ENCODE measurements around the gene SHOC2. TPM values are rescaled to one million over a fixed set of nuclear protein-coding genes. Genes with fewer than 3 reads are reported as not detected.

SHOC2 gene
- total RNA-seq, 1 donor from 2014 or later = 106 TPM

DNA sequence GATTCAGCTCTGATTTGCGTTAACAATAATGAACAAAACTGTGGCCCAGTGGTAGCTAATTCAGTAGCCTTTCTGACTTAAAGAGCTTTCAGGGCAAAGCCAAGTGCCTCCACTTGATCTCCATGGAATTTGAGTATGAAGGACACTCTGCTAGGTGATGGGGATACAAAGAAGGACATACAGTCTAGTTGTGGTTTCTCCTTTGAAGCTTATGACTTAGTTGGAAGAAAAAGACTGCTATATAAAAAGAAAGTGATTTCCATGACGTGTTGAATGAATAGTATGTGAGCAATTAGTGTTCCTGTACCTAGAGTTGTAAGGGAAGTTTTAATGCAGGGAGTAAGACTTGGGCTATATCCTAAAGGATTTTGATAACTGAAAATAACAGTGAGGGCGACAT lies 39.4 kb upstream of the SHOC2 start:
- H3K27me3 Mint-ChIP-seq = no peaks in the 10 kb centered on the region
- DNase-seq = no peak
- no peak for ATAC-seq (ENCODE audit: low read depth)
- ChIA-PET CTCF (interaction anchor here (2.1 kb wide), 1 partner anchor 76 kb away, joined by 10 read pairs; no protein-coding TSS in a partner anchor), POLR2A (interaction anchor here (0.9 to 2.5 kb wide), 4 partner anchors 9 to 39 kb away, joined by 4 to 8 read pairs (median 4); partner anchors contain the start of genes BBIP1 and SHOC2)
- H3K36me3 Mint-ChIP-seq (ENCODE audit: low read depth) = peaks cover 75% of the 10 kb centered on the region
- H3K4me1 Mint-ChIP-seq = peaks cover 54% of the 10 kb centered on the region
- no peaks in the 10 kb centered on the region for H3K9me3 Mint-ChIP-seq
- TF ChIP-seq, protein P1, sequence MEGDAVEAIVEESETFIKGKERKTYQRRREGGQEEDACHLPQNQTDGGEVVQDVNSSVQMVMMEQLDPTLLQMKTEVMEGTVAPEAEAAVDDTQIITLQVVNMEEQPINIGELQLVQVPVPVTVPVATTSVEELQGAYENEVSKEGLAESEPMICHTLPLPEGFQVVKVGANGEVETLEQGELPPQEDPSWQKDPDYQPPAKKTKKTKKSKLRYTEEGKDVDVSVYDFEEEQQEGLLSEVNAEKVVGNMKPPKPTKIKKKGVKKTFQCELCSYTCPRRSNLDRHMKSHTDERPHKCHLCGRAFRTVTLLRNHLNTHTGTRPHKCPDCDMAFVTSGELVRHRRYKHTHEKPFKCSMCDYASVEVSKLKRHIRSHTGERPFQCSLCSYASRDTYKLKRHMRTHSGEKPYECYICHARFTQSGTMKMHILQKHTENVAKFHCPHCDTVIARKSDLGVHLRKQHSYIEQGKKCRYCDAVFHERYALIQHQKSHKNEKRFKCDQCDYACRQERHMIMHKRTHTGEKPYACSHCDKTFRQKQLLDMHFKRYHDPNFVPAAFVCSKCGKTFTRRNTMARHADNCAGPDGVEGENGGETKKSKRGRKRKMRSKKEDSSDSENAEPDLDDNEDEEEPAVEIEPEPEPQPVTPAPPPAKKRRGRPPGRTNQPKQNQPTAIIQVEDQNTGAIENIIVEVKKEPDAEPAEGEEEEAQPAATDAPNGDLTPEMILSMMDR (IDR thresholded peaks at IDR 0.05) = no peak
- intact Hi-C loops (cut with micrococcal nuclease) = no loop called here
- no peak overlapping the region for H3K4me3 Mint-ChIP-seq
- H3K27ac Mint-ChIP-seq = peak overlapping the region; percentile 42

DNA sequence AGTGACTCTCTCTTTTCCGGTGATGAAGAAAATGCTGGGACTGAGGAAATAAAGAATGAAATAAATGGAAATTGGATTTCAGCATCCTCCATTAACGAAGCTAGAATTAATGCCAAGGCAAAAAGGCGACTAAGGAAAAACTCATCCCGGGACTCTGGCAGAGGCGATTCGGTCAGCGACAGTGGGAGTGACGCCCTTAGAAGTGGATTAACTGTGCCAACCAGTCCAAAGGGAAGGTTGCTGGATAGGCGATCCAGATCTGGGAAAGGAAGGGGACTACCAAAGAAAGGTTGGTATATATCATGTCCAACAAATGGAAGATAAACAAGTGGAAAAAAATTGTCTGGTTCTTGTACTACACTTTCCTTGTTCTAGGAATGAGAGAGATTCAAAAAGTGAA lies 38.2 kb upstream of the SHOC2 start:
- intact Hi-C loops (cut with micrococcal nuclease) = no loop called here
- H3K4me3 Mint-ChIP-seq = no peak overlapping the region
- no peak for ATAC-seq (ENCODE audit: low read depth)

DNA sequence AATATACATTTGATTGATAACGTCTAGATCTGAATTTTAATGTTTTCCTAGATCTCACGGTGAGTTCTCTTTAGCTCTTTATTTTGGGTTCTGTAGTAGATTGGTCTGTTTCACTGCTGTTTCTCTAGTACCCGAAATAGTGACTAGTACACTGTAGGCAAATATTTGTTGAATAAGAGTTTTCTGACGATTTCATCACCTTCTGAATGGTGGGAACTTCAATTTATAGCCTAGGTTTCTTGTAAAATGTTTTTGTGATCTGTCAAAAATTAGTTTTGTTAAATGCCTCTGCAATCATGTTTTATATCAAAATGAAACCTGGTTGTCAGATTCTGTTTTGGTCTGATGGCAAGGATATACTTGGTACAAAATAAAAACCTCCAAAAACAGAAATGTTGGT lies 37.5 kb upstream of the SHOC2 start:
- Mint-ChIP-seq H3K4me3 (no peak overlapping the region), H3K36me3 (ENCODE audit: low read depth) (peaks cover 81% of the 10 kb centered on the region), H3K27me3 (no peaks in the 10 kb centered on the region), H3K9me3 (no peaks in the 10 kb centered on the region), H3K4me1 (peaks cover 47% of the 10 kb centered on the region), H3K27ac (peak overlapping the region; percentile 26)
- ATAC-seq (ENCODE audit: low read depth) = no peak
- POLR2A ChIA-PET = interaction anchor here (1.0 to 2.5 kb wide), 2 partner anchors 11 to 14 kb away, joined by 3 to 8 read pairs; no protein-coding TSS in a partner anchor
- no peak for DNase-seq
- intact Hi-C loops (cut with micrococcal nuclease) = no loop called here
- CTCF ChIA-PET = interaction anchor here (1.3 to 2.2 kb wide), 2 partner anchors 77 to 79 kb away, joined by 3 to 9 read pairs; no protein-coding TSS in a partner anchor
- TF ChIP-seq, protein P1 (IDR thresholded peaks at IDR 0.05) = no peak

More for the DNA sequence above, 38.2 kb upstream of the SHOC2 start:
- Mint-ChIP-seq H3K27me3 (no peaks in the 10 kb centered on the region), H3K4me1 (peaks cover 47% of the 10 kb centered on the region), H3K27ac (peak overlapping the region; percentile 37), H3K9me3 (no peaks in the 10 kb centered on the region), H3K36me3 (ENCODE audit: low read depth) (peaks cover 80% of the 10 kb centered on the region)
- ChIA-PET POLR2A (interaction anchor here (1.4 to 2.5 kb wide), 3 partner anchors 10 to 39 kb away, joined by 4 to 8 read pairs (median 5); partner anchors contain the start of genes BBIP1 and SHOC2), CTCF (interaction anchor here (2.2 kb wide), 1 partner anchor 78 kb away, joined by 9 read pairs; no protein-coding TSS in a partner anchor)
- TF ChIP-seq, protein P1 (IDR thresholded peaks at IDR 0.05) = no peak
- no peak for DNase-seq

DNA sequence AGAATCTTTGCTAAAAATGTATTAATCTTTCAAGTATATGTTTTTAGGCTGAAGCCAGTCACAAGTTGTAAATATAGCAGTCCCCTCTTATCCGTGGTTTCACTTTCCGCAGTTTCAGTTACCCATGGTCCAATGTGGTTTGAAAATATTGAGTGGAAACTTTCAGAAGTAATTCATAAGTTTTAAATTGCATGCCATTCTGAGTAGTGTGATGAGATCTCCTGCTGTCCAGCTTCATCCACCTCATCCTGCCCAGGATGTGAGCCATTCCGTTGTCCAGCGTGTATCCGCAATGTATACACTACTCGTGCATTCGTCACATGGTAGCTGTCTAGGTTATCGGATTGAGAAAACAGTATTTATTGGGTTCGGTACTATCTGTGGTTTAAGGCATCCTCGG lies 35.5 kb upstream of the SHOC2 start:
- H3K36me3 Mint-ChIP-seq (ENCODE audit: low read depth) = peaks cover 78% of the 10 kb centered on the region
- ChIA-PET CTCF (interaction anchor here (1.0 to 1.6 kb wide), 3 partner anchors 11 to 80 kb away, joined by 3 to 9 read pairs (median 3); no protein-coding TSS in a partner anchor), POLR2A (interaction anchor here (1.0 to 1.1 kb wide), 2 partner anchors 11 to 16 kb away, joined by 3 to 4 read pairs; no protein-coding TSS in a partner anchor)
- ATAC-seq (ENCODE audit: low read depth) (no peak), DNase-seq (no peak)
- H3K9me3 Mint-ChIP-seq = no peaks in the 10 kb centered on the region
- H3K4me3 Mint-ChIP-seq = no peak overlapping the region
- intact Hi-C loops (cut with micrococcal nuclease) = loop anchor here (1.0 kb wide), 1 partner anchor 9 kb away; no protein-coding TSS in a partner anchor
- H3K27ac Mint-ChIP-seq = peak overlapping the region; percentile 79
- peaks cover 39% of the 10 kb centered on the region for H3K4me1 Mint-ChIP-seq
- TF ChIP-seq, protein P1 (IDR thresholded peaks at IDR 0.05) = no peak
- no peaks in the 10 kb centered on the region for H3K27me3 Mint-ChIP-seq

DNA sequence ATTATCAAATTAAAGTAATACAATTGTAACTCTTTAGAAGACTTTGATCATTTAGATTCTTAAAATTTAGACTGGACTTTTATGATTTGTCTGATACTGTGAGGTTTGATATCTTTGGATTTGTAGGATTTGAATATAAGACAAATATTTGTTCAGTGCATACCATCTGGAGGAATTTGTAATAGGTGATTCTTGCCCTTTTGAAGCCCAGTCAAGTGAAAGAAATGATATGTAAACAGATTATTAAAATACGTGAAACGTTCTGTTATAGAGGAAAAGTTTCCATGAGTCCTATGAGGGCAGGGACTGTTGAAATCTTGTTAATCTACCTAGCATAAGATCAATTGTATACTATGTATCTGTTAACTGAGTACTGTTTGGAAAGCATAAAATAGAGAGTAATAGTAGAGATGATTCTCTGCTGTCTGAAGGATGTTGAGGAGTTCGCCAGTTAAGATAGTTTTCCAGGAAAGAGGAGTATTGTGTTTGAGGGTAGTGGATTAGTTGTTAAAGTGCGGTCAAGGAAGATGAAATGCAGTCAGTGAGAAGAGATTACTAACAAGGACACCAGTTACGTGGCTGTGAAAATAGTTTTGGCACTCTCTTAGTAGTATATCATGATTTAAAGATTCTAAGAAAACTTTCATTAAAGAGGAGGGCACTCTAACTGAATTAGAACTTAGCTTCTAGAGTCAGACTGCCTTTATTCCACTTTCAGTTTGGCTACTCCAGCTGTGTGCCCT lies 33.3 kb upstream of the SHOC2 start:
- no peaks in the 10 kb centered on the region for H3K9me3 Mint-ChIP-seq
- H3K4me3 Mint-ChIP-seq = no peak overlapping the region
- POLR2A ChIA-PET = interaction anchor here (2.2 kb wide), 1 partner anchor 13 kb away, joined by 7 read pairs; no protein-coding TSS in a partner anchor
- ATAC-seq (ENCODE audit: low read depth) (no peak), DNase-seq (no peak)
- peaks cover 75% of the 10 kb centered on the region for H3K36me3 Mint-ChIP-seq (ENCODE audit: low read depth)
- TF ChIP-seq, protein P1 (IDR thresholded peaks at IDR 0.05) = no peak
- CTCF ChIA-PET = interaction anchor here (1.7 kb wide), 1 partner anchor 11 kb away, joined by 6 read pairs; no protein-coding TSS in a partner anchor
- no peaks in the 10 kb centered on the region for H3K27me3 Mint-ChIP-seq
- intact Hi-C loops (cut with micrococcal nuclease) = no loop called here
- H3K27ac Mint-ChIP-seq = peak overlapping the region; percentile 38
- peaks cover 27% of the 10 kb centered on the region for H3K4me1 Mint-ChIP-seq
